GM21529 (cell line): ENCODE data around the gene EGFL8.

Source experiments
- ATAC-seq: cut with Tn5 transposase; IDR thresholded peaks from one replicate; pipeline ENCODE4 v1.9.1; 2021; ENCODE audit not compliant: unreplicated experiment

The EGFL8 gene

DNA sequence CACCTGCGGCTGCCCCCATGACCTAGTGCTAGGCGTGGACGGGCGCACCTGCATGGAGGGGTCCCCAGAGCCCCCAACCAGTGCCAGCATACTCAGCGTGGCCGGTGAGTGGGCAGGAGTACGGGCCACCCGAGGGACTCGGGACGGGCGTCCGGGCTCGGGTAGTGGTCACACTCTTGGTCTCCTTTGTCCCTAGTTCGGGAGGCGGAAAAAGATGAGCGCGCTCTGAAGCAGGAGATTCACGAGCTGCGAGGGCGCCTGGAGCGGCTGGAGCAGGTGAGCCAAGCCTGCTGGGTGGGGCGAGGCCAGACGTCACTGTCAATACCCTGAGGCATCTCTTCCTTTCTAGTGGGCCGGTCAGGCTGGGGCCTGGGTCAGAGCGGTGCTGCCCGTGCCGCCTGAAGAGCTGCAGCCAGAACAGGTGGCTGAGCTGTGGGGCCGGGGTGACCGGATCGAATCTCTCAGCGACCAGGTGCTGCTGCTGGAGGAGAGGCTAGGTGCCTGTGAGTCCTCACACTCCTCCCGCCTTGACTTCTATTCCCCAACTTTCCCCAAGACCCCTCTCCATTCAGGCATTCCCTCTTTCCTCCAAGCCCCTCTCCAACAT lies 2.9 kb downstream of the EGFL8 start:
- ATAC-seq = no peak

DNA sequence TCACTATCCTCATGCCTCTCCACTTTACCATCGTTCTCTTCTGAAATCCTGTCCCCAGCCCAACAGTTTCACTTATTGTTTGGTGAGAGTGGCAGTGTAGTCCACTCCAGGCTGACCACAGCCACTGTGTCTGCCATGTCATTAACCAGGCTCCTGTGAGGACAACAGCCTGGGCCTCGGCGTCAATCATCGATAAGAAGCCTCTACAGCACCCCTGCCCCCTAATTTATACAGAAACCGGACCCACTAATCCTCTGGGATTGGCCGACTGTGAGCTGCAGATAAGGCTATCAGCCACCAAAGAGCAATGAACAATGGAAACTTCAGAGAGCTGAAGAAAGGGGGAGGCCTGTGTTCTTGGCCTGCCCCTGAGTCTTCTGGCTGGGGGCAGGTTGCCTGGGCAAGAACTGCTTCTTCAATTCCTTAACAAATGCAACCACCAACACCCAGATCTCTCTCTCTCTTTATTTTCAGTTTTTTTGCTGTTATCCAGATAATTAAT lies 3.4 kb downstream of the EGFL8 start:
- ATAC-seq = no peak

DNA sequence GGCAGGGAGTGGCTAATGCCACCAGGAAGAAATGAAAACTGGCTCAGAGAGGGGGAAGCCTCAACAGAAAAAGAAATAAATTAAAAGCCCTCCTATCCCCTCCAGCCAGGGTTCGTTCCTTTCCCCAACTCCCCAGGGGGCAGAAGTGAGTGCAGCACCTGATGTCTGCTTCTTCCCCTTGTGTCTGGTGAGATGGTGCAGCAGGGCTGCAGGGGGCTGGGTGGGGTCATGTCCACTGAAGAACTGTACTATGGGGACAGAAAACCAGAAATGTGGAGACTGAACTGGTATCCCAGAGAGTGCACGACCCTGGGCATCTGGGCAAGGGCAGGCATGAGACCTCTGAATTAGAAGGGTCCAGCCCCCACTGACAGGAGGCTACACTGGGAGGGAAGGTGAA lies 4.0 kb downstream of the EGFL8 start:
- no peak for ATAC-seq

DNA sequence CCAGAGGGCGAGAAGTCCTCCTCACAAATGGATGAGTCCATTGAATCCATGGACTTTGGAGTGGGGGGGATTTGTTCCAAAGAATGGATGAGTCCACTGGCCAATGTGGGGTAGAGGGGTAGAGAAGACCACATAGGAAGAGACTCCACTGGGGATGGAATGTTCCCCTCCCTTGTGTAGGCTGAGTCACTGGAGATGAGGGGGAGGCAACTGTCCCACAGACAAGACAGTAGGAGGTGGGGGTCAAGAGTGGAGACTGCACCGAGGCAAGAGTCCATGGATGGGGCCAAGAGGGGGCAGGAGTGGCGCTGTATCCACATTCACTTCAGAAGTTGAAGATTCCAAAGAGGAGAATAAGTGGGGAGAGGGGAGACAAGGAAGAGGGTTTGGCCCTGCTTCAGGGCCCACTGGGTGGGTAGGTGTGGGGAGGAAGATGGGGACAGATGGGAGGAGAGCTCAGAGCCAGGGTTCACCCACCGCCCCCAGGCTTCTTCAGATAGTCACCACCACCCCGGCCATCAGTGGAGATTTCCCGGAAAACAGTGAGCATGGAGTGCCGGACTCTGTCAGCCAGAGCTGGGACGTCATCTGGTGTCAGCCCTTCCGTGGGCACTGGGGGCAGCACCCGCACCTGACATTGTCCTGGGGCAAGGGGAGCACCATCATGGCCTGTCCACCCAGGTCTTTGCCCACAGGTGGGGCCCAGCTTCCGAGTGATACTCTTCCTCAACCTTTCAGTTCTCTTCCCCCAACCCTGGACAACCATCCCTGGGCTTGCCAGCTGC lies 4.6 kb downstream of the EGFL8 start:
- ATAC-seq = no peak

DNA sequence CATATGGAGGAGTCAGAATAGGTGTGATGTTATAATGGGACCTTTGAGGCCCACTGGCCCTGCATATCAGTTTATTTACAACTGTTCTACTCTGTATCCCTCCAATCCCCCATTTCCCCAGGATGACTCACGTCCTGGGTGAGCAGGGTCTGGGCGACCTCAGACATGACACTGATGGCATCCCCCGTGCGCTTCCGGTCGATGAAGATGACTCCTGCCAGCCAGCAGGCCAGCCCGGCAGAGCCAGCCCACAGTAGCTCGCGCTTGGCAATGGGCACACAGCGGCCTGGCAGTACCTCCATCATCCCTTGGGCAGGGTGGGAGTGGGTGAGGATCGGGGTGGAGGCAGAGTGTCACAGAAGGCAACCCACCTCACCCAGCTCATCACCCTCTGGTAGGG lies 5.9 kb downstream of the EGFL8 start:
- no peak for ATAC-seq

DNA sequence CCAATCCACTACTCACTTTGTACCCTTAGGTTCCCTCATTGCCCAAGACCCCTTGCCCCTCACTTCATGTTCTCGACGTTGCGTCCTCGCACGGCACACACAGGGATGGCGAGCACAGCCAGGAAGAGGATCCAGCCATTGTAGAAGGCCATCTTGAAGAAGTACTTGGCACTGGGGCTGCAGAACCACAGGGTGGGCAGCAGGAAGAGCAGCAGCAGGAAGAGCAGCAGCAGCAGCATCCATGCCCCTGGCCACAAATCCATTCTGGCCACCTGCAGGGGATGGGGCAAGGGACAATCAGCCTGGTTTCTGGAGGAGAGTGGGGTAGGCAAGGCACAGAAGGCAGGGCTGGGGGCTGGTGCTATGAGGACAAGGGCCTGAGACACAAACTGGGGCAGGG lies 6.8 kb downstream of the EGFL8 start:
- no peak for ATAC-seq

DNA sequence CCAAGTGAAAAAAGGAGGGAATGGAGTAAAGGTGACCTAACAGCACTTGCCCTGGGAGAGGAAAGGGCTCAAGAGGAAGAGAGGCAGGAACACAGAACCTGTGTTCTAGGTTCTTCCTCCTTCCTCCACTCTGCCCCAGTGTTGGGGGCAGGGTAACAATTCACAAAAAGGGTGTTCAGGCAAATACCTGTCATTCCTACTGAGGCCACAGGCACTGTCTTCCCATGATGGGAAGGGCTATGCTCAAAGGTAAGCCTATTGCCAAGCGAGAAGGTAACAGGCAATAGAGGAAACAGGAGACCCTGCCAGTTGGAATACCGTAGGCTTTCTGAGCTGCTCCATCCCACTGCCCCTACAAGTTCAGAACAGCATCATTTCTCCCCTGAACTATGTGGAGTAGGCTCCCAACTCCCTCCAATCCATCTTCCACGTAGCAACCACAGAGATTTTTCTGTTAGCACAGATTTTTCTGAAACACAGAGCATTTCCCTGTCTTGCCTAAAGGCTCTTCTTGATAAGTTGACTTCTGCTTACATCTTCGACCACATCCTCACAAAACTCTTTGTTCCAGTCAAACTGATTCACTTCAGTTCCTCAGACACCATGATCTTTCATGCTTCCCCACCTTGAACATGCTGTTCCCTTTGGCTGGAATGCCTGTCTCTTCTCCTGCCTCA lies 8.8 kb downstream of the EGFL8 start:
- ATAC-seq = no peak

DNA sequence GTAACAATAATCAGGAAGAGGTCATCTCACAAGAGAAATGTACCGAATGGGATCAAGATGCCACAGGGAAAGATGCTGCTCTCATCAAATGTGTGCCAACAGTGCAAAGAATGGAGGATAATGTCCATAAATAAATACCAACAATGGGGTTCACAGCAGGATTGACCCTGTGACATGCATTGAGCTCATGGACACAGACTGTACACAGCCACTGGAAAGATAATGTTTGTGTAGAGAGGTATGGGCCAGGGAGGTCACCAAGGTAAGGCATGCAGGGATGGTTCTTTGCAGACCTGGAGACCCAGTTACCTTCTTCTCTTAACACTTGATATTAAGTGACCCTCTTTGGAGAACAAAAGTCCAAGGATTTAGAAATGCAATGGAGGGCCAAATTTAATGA lies 10.0 kb downstream of the EGFL8 start:
- no peak for ATAC-seq

DNA sequence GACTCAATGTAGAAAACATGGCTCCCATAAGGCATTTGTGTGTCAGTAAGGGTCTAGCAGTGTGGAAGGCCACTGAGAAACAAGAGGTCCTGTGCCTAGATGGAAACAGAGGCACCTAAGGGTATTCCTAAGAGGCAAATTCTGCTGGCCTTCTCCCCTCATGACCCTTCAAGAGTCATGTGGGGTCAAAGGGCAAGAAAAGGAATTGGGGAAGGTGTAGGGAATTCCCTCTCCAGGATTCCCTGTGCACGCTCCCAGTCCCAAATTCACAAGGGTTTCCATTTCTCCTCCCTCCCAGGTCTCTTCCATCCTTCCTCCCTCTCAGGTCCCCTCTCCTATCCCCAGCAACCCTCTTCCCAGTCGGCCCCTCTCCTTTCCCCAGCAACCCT lies 10.9 kb downstream of the EGFL8 start:
- ATAC-seq = no peak

DNA sequence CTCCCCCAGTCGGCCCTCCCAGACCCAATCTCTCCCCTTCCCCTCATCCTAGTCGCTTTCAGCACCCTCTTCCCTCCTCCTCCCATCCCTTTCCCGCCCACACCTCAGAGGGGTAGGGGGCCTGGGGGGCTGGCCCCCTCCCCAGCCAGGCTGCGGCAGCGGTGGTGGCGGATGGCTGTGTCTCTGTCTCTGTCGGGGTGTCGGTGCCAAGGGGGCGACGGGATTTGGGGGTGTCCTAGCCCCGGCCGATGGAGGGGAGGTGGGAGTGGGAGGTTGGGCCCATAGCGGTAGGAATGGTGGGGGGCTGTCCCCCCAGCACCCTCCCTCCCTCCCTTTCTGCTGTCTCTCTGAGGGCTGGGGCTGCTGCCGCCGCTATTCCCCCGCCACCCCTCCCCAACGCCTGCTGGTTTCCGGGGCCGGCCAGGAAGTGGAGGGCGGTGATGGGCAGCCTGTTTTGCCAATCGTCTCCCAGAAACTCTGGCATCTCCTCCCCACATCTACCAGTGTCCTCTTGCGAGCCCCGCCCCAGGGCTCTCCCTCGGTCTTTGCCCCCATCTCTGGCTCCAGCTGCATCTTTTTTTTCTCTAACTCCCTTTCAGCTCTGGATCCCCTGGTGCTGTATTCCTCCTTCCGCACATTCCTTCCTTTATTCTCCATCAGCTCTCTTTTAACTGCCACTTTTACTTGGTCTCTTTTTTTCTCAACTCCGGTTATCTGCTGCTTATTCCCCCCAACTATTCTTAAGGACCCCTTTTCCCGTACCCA lies 11.5 kb downstream of the EGFL8 start, which contains the start of gene AGPAT1:
TSS of gene AGPAT1 (minus strand) at position 374 of the 765 bp plus-strand sequence. CDS start 4,588 bp downstream, outside the sequence.
- peak; percentile 47 for ATAC-seq

DNA sequence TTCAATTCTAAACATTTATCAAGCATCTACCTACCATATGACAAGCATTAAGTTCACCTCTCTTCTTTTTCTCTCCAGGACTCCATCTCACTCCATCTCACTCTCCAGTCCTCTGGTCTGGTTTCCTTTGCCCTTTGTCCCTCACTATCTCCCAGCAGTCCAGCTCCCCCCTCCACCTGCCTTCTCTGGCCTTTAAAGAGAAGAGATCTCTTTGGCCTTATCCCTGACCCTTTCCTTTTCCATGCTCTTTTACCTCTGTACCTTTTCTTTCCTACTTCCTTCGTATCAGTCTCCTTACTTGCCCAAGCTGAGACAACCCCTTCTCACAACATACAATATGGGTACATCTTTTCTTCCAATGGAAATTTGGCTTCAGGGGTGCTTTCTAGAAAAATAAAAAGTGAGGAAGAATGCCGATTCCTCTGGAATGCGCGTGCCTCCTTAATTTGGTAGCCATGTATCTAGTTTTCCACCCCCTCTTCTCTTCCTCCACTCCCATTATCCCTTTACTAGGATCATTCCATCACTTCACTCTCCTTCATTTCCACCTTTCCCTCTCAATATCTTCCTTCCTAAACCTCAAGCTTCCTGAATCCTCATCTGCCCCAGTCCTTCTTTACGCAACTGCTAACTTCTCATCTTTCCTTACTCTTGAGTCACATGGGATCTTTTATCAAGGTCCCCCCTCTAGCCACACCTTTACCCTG lies 12.2 kb downstream of the EGFL8 start:
- ATAC-seq = no peak

DNA sequence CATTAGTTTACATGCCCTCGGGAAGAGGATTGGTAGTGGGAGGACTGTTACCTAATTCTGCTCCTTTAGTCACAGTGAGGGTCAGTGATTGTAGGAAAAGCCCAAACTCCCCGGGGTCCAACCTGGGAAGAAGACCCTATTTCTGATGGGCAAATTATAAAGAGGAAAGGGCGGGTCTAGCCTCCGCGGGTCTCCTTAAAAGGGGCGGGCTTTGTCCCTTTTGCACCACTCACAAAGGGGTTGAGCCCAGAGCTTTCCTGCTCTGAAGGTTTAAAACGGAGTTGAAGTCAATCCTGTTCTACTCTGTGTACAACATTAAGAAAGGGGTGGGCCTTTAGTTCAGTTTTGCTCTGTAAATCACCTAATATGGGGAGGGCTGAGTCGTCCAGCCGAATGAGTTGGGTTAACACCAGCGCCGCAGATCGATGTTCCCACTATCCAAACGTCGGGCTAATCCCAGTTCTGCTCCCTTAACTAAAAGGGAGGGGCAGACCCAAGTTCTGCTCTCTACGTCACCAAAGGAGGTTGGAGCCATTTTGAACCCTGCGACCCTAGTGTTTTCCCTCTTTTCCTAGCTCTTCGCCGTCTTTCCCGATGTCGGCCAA lies 12.9 kb downstream of the EGFL8 start:
- ATAC-seq = no peak

DNA sequence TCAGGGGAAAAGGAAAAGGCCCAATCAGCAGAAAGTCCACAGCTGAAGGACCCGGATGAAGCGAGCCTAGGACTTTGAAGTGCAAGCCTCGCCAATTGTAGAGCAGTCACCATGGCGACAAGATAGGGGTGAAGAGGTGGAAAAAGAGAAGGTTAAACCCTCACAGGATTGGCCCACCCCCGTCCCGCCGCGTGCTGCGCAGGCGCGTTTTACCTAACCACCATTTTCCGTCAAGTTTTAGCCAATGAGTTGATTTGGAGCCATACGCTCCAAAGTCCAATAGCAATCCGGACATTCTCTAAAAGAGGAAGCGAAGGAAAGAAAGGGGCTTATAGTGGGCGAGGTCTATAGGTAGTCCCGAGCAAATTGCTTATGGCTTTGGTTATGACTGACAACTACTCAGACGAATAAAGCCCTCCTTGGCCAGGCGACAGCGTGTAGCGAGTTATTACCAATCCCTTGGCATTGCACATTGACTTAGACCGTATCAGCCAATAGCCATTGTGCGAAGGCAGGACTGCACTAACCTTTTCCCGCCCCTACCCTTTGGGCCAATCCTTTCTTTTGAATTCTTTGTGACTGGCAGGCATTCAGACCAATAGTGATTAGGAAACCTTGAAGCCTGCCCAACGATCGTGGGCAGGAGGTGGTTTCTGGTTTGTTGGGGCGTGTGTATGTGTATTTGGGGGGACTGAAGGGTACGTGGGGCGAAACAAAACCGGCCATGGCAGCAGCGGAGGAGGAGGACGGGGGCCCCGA lies 13.6 kb downstream of the EGFL8 start, which contains the start of gene RNF5:
TSS of gene RNF5 (plus strand) at position 618 of the 759 bp plus-strand sequence. CDS start at position 725, 107 bp downstream.
- ATAC-seq = peak; percentile 78

DNA sequence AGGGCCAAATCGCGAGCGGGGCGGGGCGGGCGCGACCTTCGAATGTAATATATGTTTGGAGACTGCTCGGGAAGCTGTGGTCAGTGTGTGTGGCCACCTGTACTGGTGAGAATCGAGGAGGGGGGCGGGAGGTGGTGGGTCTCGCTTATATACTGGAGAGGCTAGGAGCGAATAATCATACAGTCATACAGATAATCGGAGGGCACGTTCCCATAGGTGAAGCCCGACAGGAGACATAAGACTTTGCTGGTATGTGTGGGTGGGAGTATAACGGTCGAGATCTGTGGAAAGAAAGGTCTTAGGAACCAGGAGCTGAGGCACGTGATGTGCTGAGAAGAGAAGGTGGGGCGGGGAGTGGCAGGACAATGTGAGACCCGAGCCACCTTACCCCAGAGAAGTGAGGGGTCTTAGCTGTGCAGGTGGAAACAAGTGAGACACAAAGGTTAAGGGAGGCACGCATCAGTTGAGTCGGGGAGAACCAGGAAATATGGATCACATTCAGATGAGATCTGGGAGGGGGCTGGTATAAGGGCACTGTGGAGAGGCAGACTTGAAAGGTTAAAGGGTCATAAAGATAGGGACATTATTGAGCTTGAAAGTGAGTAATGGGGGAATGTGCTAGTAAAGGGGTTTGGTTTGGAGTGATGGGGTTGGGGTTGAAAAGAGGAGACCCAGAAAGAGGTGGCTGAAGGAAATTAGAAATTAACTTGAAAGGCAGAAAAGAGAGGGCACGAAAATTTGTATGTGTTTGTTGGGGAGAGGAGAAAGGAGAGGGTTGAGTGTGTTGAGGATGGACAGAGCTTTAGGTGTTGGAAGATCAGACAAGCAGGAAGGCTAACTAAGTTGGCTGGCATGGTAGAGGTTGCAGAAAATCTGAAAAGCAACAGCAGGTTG lies 14.4 kb downstream of the EGFL8 start:
- no peak for ATAC-seq

DNA sequence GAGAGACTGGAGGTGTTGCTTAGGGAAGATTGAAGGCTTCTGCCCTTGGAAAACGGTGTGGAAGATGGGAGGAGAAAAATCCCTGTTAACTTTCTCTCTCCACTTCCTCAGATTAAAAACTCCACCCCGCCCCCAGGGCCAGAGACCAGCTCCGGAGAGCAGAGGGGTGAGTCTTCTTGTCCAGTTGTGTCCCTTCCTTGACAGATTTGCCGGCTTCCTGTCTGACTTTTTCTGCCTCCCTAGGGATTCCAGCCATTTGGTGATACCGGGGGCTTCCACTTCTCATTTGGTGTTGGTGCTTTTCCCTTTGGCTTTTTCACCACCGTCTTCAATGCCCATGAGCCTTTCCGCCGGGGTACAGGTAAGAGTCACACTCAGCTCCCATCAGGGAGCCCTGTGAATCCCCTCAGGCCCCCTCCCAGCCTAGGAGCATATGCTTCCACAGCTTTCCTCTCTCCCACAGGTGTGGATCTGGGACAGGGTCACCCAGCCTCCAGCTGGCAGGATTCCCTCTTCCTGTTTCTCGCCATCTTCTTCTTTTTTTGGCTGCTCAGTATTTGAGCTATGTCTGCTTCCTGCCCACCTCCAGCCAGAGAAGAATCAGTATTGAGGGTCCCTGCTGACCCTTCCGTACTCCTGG lies 15.5 kb downstream of the EGFL8 start:
- no peak for ATAC-seq

DNA sequence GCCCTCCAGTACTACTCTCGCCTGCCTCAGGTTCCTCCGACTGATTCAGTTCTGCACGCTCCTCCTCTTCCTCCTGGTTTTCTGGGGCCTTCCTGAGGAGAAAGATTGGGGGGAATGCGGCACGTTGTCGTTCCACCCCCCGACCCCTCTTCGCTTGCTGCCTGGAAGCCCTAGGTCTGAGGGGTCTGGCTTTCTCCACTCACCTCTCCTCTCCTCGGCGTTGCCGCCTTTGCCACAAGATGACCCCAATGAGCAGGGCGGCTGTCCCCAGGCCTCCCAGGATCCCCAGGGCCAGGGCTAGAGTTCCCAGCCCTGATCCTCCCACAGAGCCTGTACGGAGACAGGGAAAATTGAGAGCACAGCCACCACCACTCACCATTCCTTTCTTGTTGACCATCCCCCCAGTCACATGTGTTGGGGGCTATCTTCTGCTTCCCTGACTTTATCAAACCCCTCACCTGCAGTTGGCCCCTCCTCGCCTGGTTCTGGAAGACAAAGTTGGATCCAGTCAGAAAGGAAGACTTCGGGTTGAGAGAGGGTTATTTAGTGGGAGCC lies 16.8 kb downstream of the EGFL8 start:
- ATAC-seq = no peak

DNA sequence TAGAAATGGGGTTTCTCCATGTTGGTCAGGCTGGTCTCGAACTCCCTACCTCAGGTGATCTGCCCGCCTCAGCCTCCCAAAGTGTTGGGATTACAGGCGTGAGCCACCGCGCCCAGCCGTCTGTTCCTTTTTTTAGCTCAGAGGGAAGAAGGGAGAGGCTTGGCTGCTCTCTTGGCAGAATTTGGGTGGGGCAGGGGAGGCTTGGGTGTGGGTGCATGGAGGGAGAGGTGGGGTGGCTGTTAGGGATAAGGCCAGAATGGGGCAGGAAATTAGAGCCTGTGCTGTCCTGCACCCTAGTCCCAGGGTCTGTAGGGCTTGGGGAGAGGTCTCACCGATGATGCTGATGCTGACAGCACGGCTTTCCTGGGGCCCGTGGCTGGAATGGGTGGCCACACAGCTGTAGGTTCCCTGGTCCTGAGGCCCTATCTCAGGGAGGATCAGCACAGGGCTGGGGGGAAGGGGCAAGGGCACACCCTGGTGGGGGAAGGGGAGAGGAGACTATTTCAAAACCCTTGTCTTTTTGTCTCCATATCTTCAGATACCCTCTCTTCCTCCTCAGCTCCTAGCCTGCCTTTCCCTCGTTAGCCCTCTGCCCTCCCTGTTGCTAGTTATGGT lies 17.6 kb downstream of the EGFL8 start:
- ATAC-seq = no peak
